GM21529 (cell line): ENCODE results near the gene CCR5AS.
"Not testable (repeated sequence)": the region's sequence is repeated elsewhere in the genome, so short reads cannot be mapped to it uniquely, and the experiment has no call there.

ENCODE experiments used
- ATAC-seq: cut with Tn5 transposase; IDR thresholded peaks from one replicate; pipeline ENCODE4 v1.9.1; 2021; ENCODE audit not compliant: unreplicated experiment

CCR5AS gene

DNA sequence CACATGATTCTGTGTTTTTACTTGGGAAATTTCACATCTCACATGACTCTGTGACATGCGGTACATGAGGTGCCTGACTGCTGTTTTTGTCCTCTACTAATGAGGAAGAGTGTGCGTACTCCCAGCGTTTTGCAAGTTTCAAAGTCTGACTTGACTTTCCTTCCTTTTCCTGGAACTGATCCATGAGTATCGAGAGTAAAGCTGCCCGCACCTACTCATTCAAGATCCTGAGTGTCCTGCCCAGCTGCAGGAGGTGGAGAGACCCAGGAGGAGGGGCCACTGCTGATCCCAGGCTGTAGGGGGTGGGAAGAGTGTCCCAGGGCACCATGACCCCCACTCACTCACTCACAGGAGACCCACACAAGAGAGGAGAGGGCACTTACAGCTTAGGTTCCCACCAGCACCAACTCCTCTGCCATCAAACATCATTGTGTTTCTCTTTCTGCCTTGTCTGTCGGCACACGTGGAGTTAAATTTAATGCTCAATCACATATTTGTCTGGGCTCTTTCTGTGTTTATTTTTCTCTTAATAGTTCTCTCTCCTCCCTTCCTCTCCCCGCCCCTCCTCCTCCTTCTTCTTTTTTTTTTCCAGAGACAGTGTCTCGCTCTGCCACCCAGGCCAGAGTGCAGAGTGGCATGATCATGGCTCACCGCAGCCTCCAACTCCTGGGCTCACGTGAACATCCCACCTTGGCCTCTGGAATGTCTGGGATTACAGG, 1.4 kb downstream of the CCR5AS start:
- ATAC-seq, result no peak

- not testable (repeated sequence) for ATAC-seq
Measured at GRCh38 chr3:46402902-46403301, 4.0 kb downstream of the CCR5AS start.

DNA sequence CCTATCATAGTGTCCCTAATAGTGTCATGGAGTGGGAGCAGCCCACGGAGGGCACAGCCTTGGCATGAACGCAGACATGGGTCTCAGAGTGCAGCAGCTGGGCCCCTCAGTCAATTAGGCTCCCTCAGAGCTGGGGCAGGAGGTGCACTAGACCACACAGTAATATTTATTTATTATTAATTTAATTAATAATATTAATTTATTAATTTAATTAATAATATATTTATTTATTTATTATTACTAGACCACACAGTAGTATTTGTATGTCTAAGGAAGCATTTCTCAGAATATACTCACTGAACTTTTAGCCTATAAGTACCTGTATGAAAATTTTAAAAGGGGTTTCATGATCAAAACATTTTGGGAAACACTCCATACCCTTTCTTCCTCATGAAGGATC, 5.3 kb downstream of the CCR5AS start:
- no peak for ATAC-seq

- ATAC-seq, result no peak
Measured at GRCh38 chr3:46400846-46401245, 6.0 kb downstream of the CCR5AS start.

- no peak for ATAC-seq
Measured at GRCh38 chr3:46400000-46400734, 6.7 kb downstream of the CCR5AS start.

GRCh38 chr3:46399557-46399956, 7.3 kb downstream of the CCR5AS start:
- ATAC-seq, result no peak

- ATAC-seq, result no peak
Measured at GRCh38 chr3:46399098-46399497, 7.8 kb downstream of the CCR5AS start.

DNA sequence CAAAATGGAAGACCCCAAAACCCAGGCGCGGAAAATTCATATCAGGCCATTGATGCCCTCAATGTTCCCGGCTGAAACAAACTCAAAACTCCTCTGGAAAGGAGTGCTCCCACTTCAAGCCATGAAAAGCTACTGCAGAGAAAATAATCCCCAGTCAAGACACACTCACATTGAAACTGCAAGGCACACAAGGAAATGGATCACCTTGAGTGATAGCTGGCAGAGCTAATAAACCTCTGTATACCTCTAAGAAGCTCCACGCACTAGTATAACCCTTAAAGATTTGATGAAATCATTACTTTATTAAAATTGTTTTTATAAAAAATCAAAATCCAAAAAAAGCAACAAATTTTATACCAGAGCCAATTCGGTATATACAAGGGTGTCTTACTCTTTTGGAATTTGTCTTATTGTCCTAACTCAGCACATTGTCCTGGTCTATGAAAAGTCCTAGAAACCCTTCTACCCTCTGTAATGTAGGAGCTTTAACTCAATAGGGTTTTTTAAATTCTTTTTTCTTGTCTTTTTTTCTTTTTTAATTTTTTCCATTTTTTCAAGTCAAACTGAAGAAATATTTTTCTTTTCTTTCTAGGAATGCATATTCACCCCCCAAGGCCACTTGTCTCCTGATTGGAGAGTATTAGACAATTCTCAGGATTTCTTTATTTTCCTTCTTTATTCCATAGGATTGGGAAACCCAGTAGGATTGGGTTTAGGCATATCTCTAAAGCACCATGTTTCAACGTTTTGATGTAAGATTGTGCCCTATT, 8.5 kb downstream of the CCR5AS start:
- no peak for ATAC-seq

- ATAC-seq, result no peak
Measured at GRCh38 chr3:46397111-46397510, 9.8 kb downstream of the CCR5AS start.

DNA sequence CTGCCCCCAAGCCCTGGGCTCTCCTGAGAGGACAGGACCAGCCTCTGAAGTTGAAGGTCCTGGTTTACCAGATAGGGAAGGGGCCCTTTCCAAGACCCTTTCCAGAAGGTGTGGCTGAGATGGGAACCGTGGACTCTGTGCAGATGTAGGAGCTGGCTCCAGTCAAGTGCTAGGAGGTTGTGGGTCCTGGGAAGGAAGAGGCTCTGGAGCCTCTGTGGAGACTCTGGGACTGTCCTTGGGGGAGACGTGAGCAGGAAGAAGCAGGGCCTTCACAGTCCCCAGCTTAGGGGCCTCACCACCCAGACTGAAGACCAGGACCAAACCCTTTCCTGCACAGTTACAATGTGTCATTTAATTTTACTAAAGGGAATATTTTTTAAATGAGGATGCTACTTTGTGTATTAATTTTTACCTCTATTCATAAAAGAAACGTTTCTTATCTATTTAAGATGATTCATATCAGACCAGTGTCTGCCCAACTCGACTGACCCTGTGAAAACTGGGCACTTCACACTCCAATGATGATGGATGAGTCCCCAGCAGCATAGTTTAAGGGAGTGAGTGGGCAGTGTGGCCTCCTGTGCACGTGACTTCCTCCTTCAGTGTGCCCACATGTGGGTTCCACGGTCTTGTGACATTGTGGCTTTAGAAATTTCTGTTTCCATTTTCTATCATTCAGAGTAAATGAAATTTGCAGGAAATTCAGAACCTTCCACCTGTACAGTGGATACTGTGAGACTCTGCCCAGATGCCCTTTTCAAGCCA, 10.9 kb downstream of the CCR5AS start:
- no peak for ATAC-seq

GRCh38 chr3:46395210-46395661, 11.6 kb downstream of the CCR5AS start:
- no peak for ATAC-seq

GRCh38 chr3:46393554-46394434, 13.1 kb downstream of the CCR5AS start:
- ATAC-seq, result no peak

DNA sequence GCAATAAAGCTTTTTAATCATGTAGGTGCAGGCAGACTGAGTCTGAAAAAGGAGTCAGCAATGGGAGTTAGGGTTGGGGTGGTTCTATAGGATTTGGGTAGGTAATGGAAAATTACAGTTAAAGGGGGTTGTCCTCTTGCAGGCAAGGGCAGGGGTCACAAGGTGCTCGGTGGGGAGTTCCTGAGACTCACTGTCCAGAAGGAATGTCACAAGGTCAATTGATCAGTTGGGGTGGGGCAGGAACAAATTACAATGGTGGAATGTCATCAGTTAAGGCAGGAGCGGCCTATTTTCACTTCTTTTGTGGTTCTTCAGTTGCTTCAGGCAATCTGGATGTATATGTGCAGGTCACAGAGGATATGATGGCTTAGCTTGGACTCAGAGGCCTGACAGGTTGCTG, 13.9 kb downstream of the CCR5AS start:
- ATAC-seq, result no peak

DNA sequence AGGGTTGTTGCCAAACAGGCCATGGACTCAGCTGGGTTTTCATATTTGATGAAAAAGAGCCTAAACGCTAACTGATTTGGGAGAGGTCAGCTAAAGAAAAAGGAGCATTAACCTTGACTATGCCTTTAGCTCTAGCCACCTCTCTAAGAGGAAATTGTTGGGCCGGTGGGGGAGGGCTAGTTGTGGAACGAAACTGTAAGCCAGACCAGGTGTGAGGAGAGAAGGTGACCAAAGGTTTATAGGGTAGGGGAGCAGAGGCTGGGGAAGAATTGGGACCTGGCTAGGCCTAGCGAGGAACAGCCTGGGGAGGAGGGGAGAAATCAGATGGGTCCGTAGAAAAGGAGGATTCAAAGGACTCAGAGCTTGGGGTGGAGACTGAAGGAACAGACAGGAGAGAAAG, 15.3 kb downstream of the CCR5AS start:
- not testable (repeated sequence) for ATAC-seq

DNA sequence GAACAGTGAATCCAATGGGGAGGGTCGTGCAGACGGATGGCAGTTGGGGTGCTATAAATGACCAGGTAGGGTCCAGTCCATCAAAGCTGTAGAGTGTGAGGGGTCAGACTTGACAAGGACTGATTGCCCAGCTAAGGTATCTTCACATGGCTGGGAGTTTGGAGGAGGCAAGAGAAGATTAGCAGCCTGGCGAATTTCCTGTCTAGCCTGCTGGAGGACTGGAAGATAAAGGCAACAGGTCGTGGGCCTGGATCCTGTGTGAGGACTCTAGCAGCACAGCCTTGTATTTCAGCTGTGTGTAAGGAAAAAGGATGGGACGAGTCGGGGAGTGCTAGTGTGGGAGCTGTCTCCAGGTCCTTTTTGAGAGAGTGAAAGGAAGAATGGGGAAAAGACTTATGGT, 17.6 kb downstream of the CCR5AS start:
- no peak for ATAC-seq

DNA sequence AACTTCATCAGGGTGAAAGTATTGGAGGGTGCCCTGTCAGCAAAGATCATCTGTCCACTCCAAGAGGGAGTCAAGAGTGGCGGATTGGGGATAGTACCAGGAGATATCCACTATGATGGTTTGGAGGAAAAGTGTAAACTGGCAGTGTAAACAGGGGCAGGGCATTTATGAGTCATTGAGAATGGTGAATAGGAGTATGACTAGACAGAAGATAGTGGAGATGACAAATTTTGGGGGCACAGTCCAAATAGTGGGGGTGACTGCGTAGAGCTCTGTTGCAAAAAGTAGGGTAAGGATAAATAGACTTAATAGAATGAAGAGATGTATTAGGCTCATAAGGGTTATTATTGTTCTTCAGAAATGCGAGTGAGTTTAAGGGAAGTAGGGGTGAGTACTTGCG, 18.0 kb downstream of the CCR5AS start:
- not testable (repeated sequence) for ATAC-seq

- no peak for ATAC-seq
Measured at GRCh38 chr3:46386205-46386604, 20.7 kb downstream of the CCR5AS start.

DNA sequence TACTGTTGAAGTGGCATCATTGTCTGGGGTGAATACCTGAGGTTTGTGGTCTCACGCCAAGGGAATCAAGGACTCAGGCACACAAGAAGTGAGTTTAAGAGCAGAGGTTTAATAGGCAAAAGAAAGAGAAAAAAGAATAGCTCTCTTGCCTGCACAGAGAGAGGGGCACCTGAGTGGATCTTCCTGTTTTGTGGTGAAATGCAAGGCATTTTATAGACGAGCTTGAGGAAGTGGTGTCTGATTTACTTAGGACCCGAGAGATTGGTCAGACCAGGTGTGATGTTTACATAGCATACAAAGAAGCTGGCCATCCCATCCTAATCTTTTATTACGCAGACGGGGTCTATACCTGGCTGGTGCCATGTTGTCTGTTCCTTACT, 22.9 kb downstream of the CCR5AS start:
- ATAC-seq, result no peak

- no peak for ATAC-seq
Measured at GRCh38 chr3:46383211-46383950, 23.5 kb downstream of the CCR5AS start.
